ENCODE measurements around the gene PRR18.

GRCh38 chr6:166277892-166278578 lies 30.2 kb downstream of the PRR18 start:
- TF ChIP-seq, protein P1, sequence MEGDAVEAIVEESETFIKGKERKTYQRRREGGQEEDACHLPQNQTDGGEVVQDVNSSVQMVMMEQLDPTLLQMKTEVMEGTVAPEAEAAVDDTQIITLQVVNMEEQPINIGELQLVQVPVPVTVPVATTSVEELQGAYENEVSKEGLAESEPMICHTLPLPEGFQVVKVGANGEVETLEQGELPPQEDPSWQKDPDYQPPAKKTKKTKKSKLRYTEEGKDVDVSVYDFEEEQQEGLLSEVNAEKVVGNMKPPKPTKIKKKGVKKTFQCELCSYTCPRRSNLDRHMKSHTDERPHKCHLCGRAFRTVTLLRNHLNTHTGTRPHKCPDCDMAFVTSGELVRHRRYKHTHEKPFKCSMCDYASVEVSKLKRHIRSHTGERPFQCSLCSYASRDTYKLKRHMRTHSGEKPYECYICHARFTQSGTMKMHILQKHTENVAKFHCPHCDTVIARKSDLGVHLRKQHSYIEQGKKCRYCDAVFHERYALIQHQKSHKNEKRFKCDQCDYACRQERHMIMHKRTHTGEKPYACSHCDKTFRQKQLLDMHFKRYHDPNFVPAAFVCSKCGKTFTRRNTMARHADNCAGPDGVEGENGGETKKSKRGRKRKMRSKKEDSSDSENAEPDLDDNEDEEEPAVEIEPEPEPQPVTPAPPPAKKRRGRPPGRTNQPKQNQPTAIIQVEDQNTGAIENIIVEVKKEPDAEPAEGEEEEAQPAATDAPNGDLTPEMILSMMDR (IDR thresholded peaks at IDR 0.05 in 8 of 11, conservative IDR thresholded peaks at IDR 0.05 in 3 of 11), result no peak
- TF ChIP-seq POLR2A (IDR thresholded peaks at IDR 0.05), result no peak

All from spleen (tissue), 7 donors.